Transverse colon (tissue), 4 donors: ENCODE measurements around the gene KXD1. TPM values are rescaled to one million over a fixed set of nuclear protein-coding genes. Genes with fewer than 3 reads are reported as not detected.
A peak's percentile ranks its signal among the peaks of the same experiment; 100 is the strongest.

Experiments used
- DNase-seq: peaks from one replicate; pipeline ENCODE4 v3.0.0-alpha.2; 2019
- H3K27ac ChIP-seq, 4 donors: fragments of 200-600 bp; sonication (generic); 2 replicates each; pipeline ENCODE4 v1.5.1; 2016 to 2018; ENCODE audit warnings: inconsistent platforms in 4 of 4
- H3K27me3 ChIP-seq: fragments of 200-600 bp; sonication (generic); 2 replicates; pipeline ENCODE4 v1.5.1; 2017; ENCODE audit warnings: inconsistent platforms
- H3K36me3 ChIP-seq, 4 donors: fragments of 200-600 bp; sonication (generic); 2 replicates each; pipeline ENCODE4 v1.5.1; 2017 to 2019; ENCODE audit warnings: inconsistent platforms in 4 of 4
- H3K4me1 ChIP-seq, 4 donors: fragments of 200-600 bp; sonication (generic); 2 replicates each; pipeline ENCODE4 v1.5.1; 2017 to 2020; ENCODE audit warnings: inconsistent platforms in 4 of 4
- H3K4me3 ChIP-seq, 4 donors: fragments of 200-600 bp; sonication (generic); 1 replicate in 1 of 4; 2 replicates in 3 of 4; pipeline versions ENCODE4 v1.5.1 to v1.6.1; 2017 to 2019; ENCODE audit warnings: inconsistent platforms in 4 of 4
- H3K9me3 ChIP-seq, 2 donors: fragments of 200-600 bp; sonication (generic); 2 replicates each; pipeline ENCODE4 v1.5.1; 2017 to 2019; ENCODE audit warnings: inconsistent platforms in 2 of 2
- EP300 ChIP-seq: sonication (generic); formaldehyde crosslinking; IDR thresholded peaks from one replicate; pipeline ENCODE4 v1.6.1; 2017; ENCODE audit warnings: antibody characterized with exemption, low read depth
- POLR2A ChIP-seq: fragments of 450-650 bp; IDR thresholded peaks from one replicate; pipeline ENCODE4 v1.6.1; 2016; ENCODE audit warnings: antibody characterized with exemption, mild to moderate bottlenecking, moderate library complexity
- POLR2AphosphoS5 ChIP-seq, 3 donors: sonication (generic); formaldehyde crosslinking; IDR thresholded peaks; one replicate each; pipeline ENCODE4 v1.6.1; 2016; ENCODE audit warnings: antibody characterized with exemption in 3 of 3
- WGBS, 2 donors: methylation state at CpG; one replicate each; pipeline ENCODE4 v1.1.5; 2018; ENCODE audit warnings: low coverage in 1 of 2; 5-methylcytosine and 5-hydroxymethylcytosine counted together
- in situ Hi-C, 4 donors: fragments of 200-750 bp; cut with MboI; loops; one replicate each; pipeline versions ENCODE4 v1.15.0 to v1.15.1; 2017; ENCODE audit warnings: low sequenced_read_pairs in 3 of 4, low pct_ligation_motif_present in 1 of 4, low pct_unique_long_range_greater_than_20kb in 1 of 4
- intact Hi-C: fragments of 100-400 bp; cut with DNase I; formaldehyde crosslinking; loops from one replicate; pipeline ENCODE4 v1.15.1; 2023; ENCODE audit warnings: low total_unique reads
- total RNA-seq, 4 donors: library from RNA; depleted of rRNA; stranded (reverse); fragments of >200 nt; gene quantifications; one replicate each; pipeline ENCODE4 v1.1.0, GENCODE V29; 2016
- TF ChIP-seq, protein P1 (sequence below), 5 experiments: fragments of 200-600 bp in 3 of 5; fragments of 450-650 bp in 2 of 5; sonication (generic) in 3 of 5; IDR thresholded peaks; 1 replicate in 2 of 5; 2 replicates in 3 of 5; pipeline ENCODE4 v1.5.1; 2016 to 2017; ENCODE audit warnings: antibody characterized with exemption in 5 of 5, inconsistent platforms in 3 of 5, mild to moderate bottlenecking in 2 of 5, moderate library complexity in 1 of 5

KXD1 gene
- total RNA-seq, 4 donors from 2014 or later, result 62.1 to 195 (median 98.0) TPM

DNA sequence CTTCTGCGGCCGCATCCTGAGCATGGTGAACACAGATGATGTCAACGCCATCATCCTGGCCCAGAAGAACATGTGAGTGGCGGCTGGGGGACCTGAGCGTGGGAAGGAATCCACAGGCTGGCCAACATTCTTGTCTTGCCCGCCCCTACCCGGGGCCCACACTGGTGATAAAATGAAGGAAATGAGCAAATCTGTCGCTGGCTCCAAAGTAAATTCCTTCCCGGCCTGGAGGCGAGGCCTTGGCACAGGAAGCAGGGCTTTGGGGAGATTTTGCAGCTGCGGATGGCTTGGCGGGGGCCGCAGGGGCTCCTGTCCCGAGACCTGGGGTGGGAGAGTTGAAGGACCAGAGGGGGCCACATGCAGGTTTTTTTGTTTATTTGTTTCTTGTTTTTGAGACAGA is 4.4 kb downstream of the KXD1 start:
- Histone ChIP-seq H3K4me3 (no peak overlapping the region), H3K4me1 (peaks cover 5 to 17% (median 10%) of the 10 kb centered on the region in 4 donors), H3K36me3 (peaks cover 0 to 35% (median 17%) of the 10 kb centered on the region in 4 donors), H3K27me3 (no peaks in the 10 kb centered on the region), H3K9me3 (no peaks in the 10 kb centered on the region), H3K27ac (peak overlapping the region in 2 of 4 donors; percentile 7 to 37)
- in situ Hi-C loops, result no loop called here
- intact Hi-C loops, result no loop called here
- no peak for DNase-seq
- TF ChIP-seq, protein P1, sequence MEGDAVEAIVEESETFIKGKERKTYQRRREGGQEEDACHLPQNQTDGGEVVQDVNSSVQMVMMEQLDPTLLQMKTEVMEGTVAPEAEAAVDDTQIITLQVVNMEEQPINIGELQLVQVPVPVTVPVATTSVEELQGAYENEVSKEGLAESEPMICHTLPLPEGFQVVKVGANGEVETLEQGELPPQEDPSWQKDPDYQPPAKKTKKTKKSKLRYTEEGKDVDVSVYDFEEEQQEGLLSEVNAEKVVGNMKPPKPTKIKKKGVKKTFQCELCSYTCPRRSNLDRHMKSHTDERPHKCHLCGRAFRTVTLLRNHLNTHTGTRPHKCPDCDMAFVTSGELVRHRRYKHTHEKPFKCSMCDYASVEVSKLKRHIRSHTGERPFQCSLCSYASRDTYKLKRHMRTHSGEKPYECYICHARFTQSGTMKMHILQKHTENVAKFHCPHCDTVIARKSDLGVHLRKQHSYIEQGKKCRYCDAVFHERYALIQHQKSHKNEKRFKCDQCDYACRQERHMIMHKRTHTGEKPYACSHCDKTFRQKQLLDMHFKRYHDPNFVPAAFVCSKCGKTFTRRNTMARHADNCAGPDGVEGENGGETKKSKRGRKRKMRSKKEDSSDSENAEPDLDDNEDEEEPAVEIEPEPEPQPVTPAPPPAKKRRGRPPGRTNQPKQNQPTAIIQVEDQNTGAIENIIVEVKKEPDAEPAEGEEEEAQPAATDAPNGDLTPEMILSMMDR (IDR thresholded peaks at IDR 0.05), result no peak
- no peak for TF ChIP-seq POLR2A
- TF ChIP-seq POLR2AphosphoS5 (IDR thresholded peaks at IDR 0.05), result no peak
- 40 to 77% methylated on average over 1 to 14 of the region's 14 CpGs for WGBS, 2 donors

- Histone ChIP-seq H3K4me1 (peaks cover 0 to 8% (median 4%) of the 10 kb centered on the region in 4 donors), H3K27ac (no peak overlapping the region), H3K27me3 (no peaks in the 10 kb centered on the region), H3K36me3 (peaks cover 0 to 57% (median 23%) of the 10 kb centered on the region in 4 donors), H3K9me3 (no peaks in the 10 kb centered on the region), H3K4me3 (no peak overlapping the region)
- no peak for TF ChIP-seq POLR2A
- no peak for TF ChIP-seq POLR2AphosphoS5 (IDR thresholded peaks at IDR 0.05)
- TF ChIP-seq, protein P1 (IDR thresholded peaks at IDR 0.05), result no peak
- TF ChIP-seq EP300, result no peak
- in situ Hi-C loops (no loop called here), intact Hi-C loops (loop anchor here (5.0 kb wide), 1 partner anchor 120 kb away; no protein-coding TSS in a partner anchor)
- DNase-seq, result no peak
- WGBS, 2 donors, result 87% methylated on average over 6 of the region's 8 CpGs; no CpG with 5 or more reads in 1 of the 2 donors
Measured at GRCh38 chr19:18566953-18567352, 9.3 kb downstream of the KXD1 start.

DNA sequence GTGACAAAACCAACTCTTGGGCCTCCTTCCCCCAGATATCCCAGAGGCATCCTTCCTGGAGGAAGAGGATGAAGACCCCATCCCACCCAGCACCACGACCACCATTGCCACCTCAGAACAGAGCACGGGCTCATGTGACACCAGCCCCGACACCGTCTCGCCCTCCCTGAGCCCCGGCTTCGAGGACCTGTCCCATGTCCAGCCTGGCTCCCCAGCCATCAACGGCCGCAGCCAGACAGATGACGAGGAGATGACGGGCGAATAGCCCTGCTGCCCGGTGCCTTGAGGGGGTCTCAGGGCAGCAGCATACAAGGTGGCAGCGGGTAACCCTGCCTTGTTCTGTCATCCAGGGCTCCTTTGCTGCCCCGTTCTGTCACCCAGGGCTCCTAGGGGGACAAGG is 10.7 kb downstream of the KXD1 start:
- WGBS, 2 donors, result 93% methylated on average over 15 of the region's 15 CpGs; no CpG with 5 or more reads in 1 of the 2 donors
- Histone ChIP-seq H3K4me1 (peaks cover 9 to 22% (median 15%) of the 10 kb centered on the region in 4 donors), H3K4me3 (no peak overlapping the region), H3K27ac (no peak overlapping the region), H3K27me3 (no peaks in the 10 kb centered on the region), H3K36me3 (peaks cover 0 to 56% (median 19%) of the 10 kb centered on the region in 4 donors), H3K9me3 (no peaks in the 10 kb centered on the region)
- TF ChIP-seq POLR2AphosphoS5 (IDR thresholded peaks at IDR 0.05) (no peak), EP300 (no peak), POLR2A (no peak)
- TF ChIP-seq, protein P1 (IDR thresholded peaks at IDR 0.05), result no peak
- DNase-seq, result no peak
- in situ Hi-C loops, result no loop called here
- intact Hi-C loops, result loop anchor here (5.0 kb wide), 1 partner anchor 121 kb away; no protein-coding TSS in a partner anchor

- H3K36me3 ChIP-seq, result peaks cover 0 to 43% (median 17%) of the 10 kb centered on the region in 4 donors
- intact Hi-C loops, result no loop called here
Measured at GRCh38 chr19:18571564-18572344, 14.1 kb downstream of the KXD1 start, which contains the start of gene UBA52. TSS of gene UBA52 (plus strand) at chr19:18571857. CDS start at chr19:18573301, 1,444 bp downstream.

More at GRCh38 chr19:18571564-18572344, 14.1 kb downstream of the KXD1 start, which contains the start of gene UBA52:
- H3K27me3 ChIP-seq, result no peaks in the 10 kb centered on the region
- in situ Hi-C loops, result no loop called here
- DNase-seq, result peak; percentile 99
- no peaks in the 10 kb centered on the region for H3K9me3 ChIP-seq
- H3K4me1 ChIP-seq, result peaks cover 9 to 25% (median 18%) of the 10 kb centered on the region in 4 donors
- TF ChIP-seq, protein P1 (IDR thresholded peaks at IDR 0.05), result peak in 1 of 5 experiments; percentile 29
- TF ChIP-seq EP300, result peak; percentile 73
- TF ChIP-seq POLR2AphosphoS5 (IDR thresholded peaks at IDR 0.05), result peak; percentile 95 to 97 (median 97)
- TF ChIP-seq POLR2A, result peak; percentile 95
- H3K4me3 ChIP-seq, result peak within 1 kb of the TSS; percentile 80 to 97 (median 89)
- 0 to 1% methylated on average over 5 to 39 of the region's 75 CpGs for whole genome bisulfite sequencing, 2 donors
- peak within 1 kb of the TSS; percentile 94 to 98 (median 96) for H3K27ac ChIP-seq
